HepG2 (cell line): ENCODE measurements around the gene CEP78. TPM values are rescaled to one million over a fixed set of nuclear protein-coding genes. Genes with fewer than 3 reads are reported as not detected.

Source experiments
- ATAC-seq: fragments of 200-7000 bp; cut with Tn5 transposase; 3 replicates; pipeline ENCODE4 v1.9.1; 2020; ENCODE audit warnings: mild to moderate bottlenecking, moderate library complexity
- BruUV-seq: library from RNA; stranded (reverse); fragments of 400-500 nt; replicated peaks from 2 replicates; lab custom pipeline; 2021; lab: Mats Ljungman, UMichigan
- CTCF ChIA-PET: fragments of 300-600 bp; formaldehyde crosslinking; extraction: SDS; loops from one replicate; lab custom pipeline; 2021; ENCODE audit warnings: low total read pairs, inconsistent platforms, low intra/inter-chr PET ratio; lab: Yijun Ruan, JAX
- POLR2A ChIA-PET: fragments of 350-600 bp; sonication (Branson Sonifier 250); formaldehyde crosslinking; loops from one replicate; lab custom pipeline; 2020; ENCODE audit warnings: antibody characterized with exemption, inconsistent platforms; lab: Yijun Ruan, JAX
- DNase-seq: peaks from one replicate; pipeline ENCODE4 v3.0.0-alpha.2; 2015; ENCODE audit warnings: low spot score
- FAIRE-seq: peaks from 3 replicates; lab custom pipeline; 2011; peaks lifted over from hg19 to GRCh38; lab: Jason Lieb, UNC
- H2AFZ ChIP-seq: one replicate; pipeline ENCODE4 v1.6.1; 2011; ENCODE audit warnings: low read length, inconsistent platforms
- H3K27ac ChIP-seq: fragments of 300-600 bp; 3 replicates; pipeline ENCODE4 v1.8.0; 2011; ENCODE audit warnings: mixed run types, mild to moderate bottlenecking, mixed read lengths, low read length, inconsistent platforms; ENCODE audit not compliant: insufficient read depth; ENCODE audit errors: extremely low read length
- H3K27me3 ChIP-seq, 2 experiments: fragments of 200-600 bp in 1 of 2; 2 replicates in 1 of 2; 3 replicates in 1 of 2; pipeline versions ENCODE4 v1.6.0 to v1.8.0; 2011; ENCODE audit warnings: low read length in 2 of 2, mild to moderate bottlenecking in 2 of 2, moderate library complexity in 2 of 2, inconsistent platforms in 1 of 2; ENCODE audit not compliant: insufficient read depth in 2 of 2, control insufficient read depth in 1 of 2
- H3K36me3 ChIP-seq, 2 experiments: fragments of 200-600 bp in 1 of 2; replicated peaks in 1 of 2; 2 replicates in 1 of 2; 3 replicates in 1 of 2; pipeline versions ENCODE4 v1.5.1 to v1.8.0; 2011; ENCODE audit warnings: low read length in 2 of 2, inconsistent platforms in 1 of 2; ENCODE audit not compliant: insufficient read depth in 2 of 2, control insufficient read depth in 1 of 2
- H3K4me1 ChIP-seq: 2 replicates; pipeline ENCODE4 v1.5.1; 2012; ENCODE audit warnings: low read length, inconsistent platforms; ENCODE audit not compliant: insufficient read depth
- H3K4me2 ChIP-seq: 2 replicates; pipeline ENCODE4 v1.6.0; 2011; ENCODE audit warnings: low read depth, low read length, inconsistent platforms
- H3K4me3 ChIP-seq, 3 experiments: fragments of 200-600 bp in 1 of 3; sonication (generic), shearing (Covaris generic) in 1 of 3; replicated peaks in 1 of 3; 2 replicates each; pipeline ENCODE4 v1.5.1; 2011 to 2016; ENCODE audit warnings: low read length in 3 of 3, inconsistent platforms in 2 of 3, low read depth in 2 of 3, mild to moderate bottlenecking in 2 of 3, control low read depth in 1 of 3, mixed read lengths in 1 of 3; ENCODE audit not compliant: insufficient read depth in 1 of 3
- H3K79me2 ChIP-seq: one replicate; pipeline ENCODE4 v1.6.1; 2011; ENCODE audit warnings: low read length, inconsistent platforms; ENCODE audit not compliant: insufficient read depth
- H3K9ac ChIP-seq: 2 replicates; pipeline ENCODE4 v1.6.0; 2011; ENCODE audit warnings: mild to moderate bottlenecking, low read depth, low read length, inconsistent platforms; ENCODE audit not compliant: insufficient read depth
- H3K9me3 ChIP-seq: 2 replicates; pipeline ENCODE4 v1.5.1; 2012; ENCODE audit warnings: mild to moderate bottlenecking, low read length
- H4K20me1 ChIP-seq: 2 replicates; pipeline ENCODE4 v1.6.0; 2011; ENCODE audit warnings: inconsistent platforms, mild to moderate bottlenecking, low read length, moderate library complexity; ENCODE audit not compliant: insufficient read depth
- EHMT2 ChIP-seq: fragments of 200-600 bp; sonication (generic); IDR thresholded peaks from 2 replicates; pipeline ENCODE4 v1.7.0; 2017; ENCODE audit warnings: antibody characterized with exemption, low read depth, low read length, borderline replicate concordance
- FOSL2 ChIP-seq: sonication (generic); formaldehyde crosslinking; IDR thresholded peaks from 2 replicates; pipeline ENCODE4 v1.4.0; 2020; ENCODE audit warnings: missing genetic modification reagents
- GABPB1 ChIP-seq: IDR thresholded peaks from 2 replicates; pipeline ENCODE4 v1.6.1; 2016; ENCODE audit warnings: mild to moderate bottlenecking, missing genetic modification reagents, moderate library complexity, missing compliant biosample characterization
- HOXA3 ChIP-seq: sonication (generic); formaldehyde crosslinking; IDR thresholded peaks from 2 replicates; pipeline ENCODE4 v1.5.0; 2020; ENCODE audit warnings: missing genetic modification reagents
- KAT2B ChIP-seq: fragments of 150-350 bp; IDR thresholded peaks from 2 replicates; pipeline ENCODE4 v1.6.1; 2014; ENCODE audit warnings: low read depth, low read length, borderline replicate concordance
- PLRG1 ChIP-seq: fragments of 450-650 bp; conservative IDR thresholded peaks from 2 replicates; pipeline ENCODE4 v1.6.1; 2016
- POLR2AphosphoS5 ChIP-seq: IDR thresholded peaks from 2 replicates; pipeline ENCODE4 v1.6.1; 2012; ENCODE audit warnings: low read depth, low read length
- SAP130 ChIP-seq: IDR thresholded peaks from 2 replicates; pipeline ENCODE4 v1.6.1; 2016; ENCODE audit warnings: low read depth
- TEAD3 ChIP-seq: optimal IDR thresholded peaks from 2 replicates; pipeline ENCODE3; 2016; ENCODE audit warnings: borderline replicate concordance
- ZNF501 ChIP-seq: sonication (generic); formaldehyde crosslinking; IDR thresholded peaks from 2 replicates; pipeline ENCODE4 v1.5.1; 2020; ENCODE audit warnings: mild to moderate bottlenecking, moderate library complexity, missing genetic modification reagents
- ZNF572 ChIP-seq: sonication (generic); formaldehyde crosslinking; IDR thresholded peaks from 2 replicates; pipeline ENCODE4 v1.5.1; 2020; ENCODE audit warnings: mild to moderate bottlenecking, missing genetic modification reagents
- ZNF772 ChIP-seq: sonication (generic); formaldehyde crosslinking; IDR thresholded peaks from 2 replicates; pipeline ENCODE4 v1.5.0; 2020; ENCODE audit warnings: mild to moderate bottlenecking, missing genetic modification reagents
- WGBS: methylation state at CpG from one replicate; pipeline ENCODE4 v1.1.6; 2017; ENCODE audit warnings: low lambda C conversion rate; 5-methylcytosine and 5-hydroxymethylcytosine counted together
- in situ Hi-C: cut with HindIII; loops from 2 replicates; pipeline ENCODE4 v1.10.0; 2017; ENCODE audit warnings: low pct_unique_long_range_greater_than_20kb; ENCODE audit not compliant: extremely low pct_ligation_motif_present
- intact Hi-C: fragments of 100-400 bp; cut with micrococcal nuclease; formaldehyde crosslinking; loops from one replicate; pipeline ENCODE4 v1.10.0; 2022; ENCODE audit not compliant: unreplicated experiment
- polyA plus RNA-seq, 8 experiments: library from polyadenylated mRNA; depleted of rRNA in 3 of 8; stranded (reverse) in 7 of 8; unstranded in 1 of 8; fragments of >200 nt; fragmentation: Illumina TruSeq in 4 of 8; extraction: Trizol in 4 of 8; gene quantifications; 2 replicates each; pipeline versions ENCODE4 v1.2.1 to v1.2.3, GENCODE V29; 2011 to 2016; ENCODE audit warnings: low read depth in 4 of 8, missing spikeins in 1 of 8, mixed read lengths in 1 of 8; ENCODE audit not compliant: insufficient read depth in 1 of 8
- total RNA-seq, 5 experiments: library from RNA; depleted of rRNA; stranded (reverse); fragments of >200 nt; fragmentation: Illumina TruSeq; extraction: Trizol; gene quantifications; 2 replicates each; pipeline ENCODE4 v1.2.3, GENCODE V29; 2016; ENCODE audit warnings: low read depth in 1 of 5
- TF ChIP-seq, protein P1 (sequence below), 2 experiments: sonication (generic) in 1 of 2; formaldehyde crosslinking in 1 of 2; IDR thresholded peaks; 2 replicates each; pipeline versions ENCODE4 v1.5.1 to v1.6.1; 2011 to 2020; ENCODE audit warnings: borderline replicate concordance in 1 of 2, low read depth in 1 of 2, low read length in 1 of 2, mild to moderate bottlenecking in 1 of 2, missing genetic modification reagents in 1 of 2, moderate library complexity in 1 of 2
- TF ChIP-seq, protein P2 (sequence below): sonication (generic); formaldehyde crosslinking; IDR thresholded peaks from 2 replicates; pipeline ENCODE4 v1.8.1; 2023; ENCODE audit warnings: missing genetic modification reagents, inconsistent platforms, borderline replicate concordance
- TF ChIP-seq, protein P3 (sequence below): sonication (generic); formaldehyde crosslinking; IDR thresholded peaks from 2 replicates; pipeline ENCODE4 v1.4.0; 2020; ENCODE audit warnings: low read depth, mild to moderate bottlenecking, missing genetic modification reagents
- TF ChIP-seq, protein P4 (sequence below): sonication (generic); formaldehyde crosslinking; IDR thresholded peaks from 2 replicates; pipeline ENCODE4 v1.5.0; 2020; ENCODE audit warnings: missing genetic modification reagents

The CEP78 gene
- total and polyA plus RNA-seq, 2 of the 13 experiments (the other 11 are each of a cell fraction or from before 2014, with no cell fraction given) = 5.1 to 30.8 TPM

DNA sequence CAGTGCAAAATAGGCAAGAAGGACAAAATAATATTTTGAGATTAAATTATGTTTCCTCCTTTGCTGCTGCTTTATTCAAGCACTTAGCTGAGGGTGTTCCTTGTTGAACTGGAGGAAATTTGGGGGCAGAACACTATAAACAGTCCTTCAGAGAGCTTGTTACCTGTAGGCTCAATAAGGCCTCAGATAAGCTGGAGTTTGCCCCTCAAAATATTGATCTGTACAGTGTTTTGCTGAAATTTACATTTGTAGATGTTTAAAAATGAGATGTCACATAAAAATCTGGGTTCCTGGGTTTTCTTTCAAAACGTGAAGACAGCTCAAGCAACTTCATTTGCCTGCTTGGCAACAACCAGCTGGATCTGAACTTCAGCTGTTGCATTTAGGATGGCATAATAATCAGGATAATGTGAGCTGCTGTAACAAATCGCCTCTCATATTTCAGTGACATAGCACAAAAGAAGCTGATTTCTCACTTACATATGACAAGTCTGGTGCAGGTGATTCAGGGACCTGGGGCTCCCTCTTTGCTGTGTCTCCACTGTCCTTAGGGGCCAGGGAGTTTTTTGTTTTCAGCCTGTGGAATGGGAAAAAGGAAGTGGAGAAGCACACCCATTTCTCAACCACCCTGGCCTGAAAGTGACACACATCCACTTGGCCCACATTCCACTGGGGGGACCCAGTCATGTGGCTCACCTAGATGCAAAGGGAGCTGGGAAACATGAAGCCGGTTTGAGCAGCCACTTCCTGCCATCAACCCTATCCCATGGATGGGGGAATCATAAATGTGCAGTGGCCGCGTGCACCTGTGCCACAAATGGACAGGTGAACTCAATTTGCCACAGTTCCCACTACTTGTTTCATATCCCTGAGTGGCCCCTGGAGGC is 58.7 kb downstream of the CEP78 start:
- H3K36me3 ChIP-seq = no peaks in the 10 kb centered on the region
- H2AFZ ChIP-seq = no peak overlapping the region
- peak overlapping the region; percentile 97 for H3K4me2 ChIP-seq
- intact Hi-C loops (loop anchor here (2.0 to 10.0 kb wide), 2 partner anchors 16 to 260 kb away; partner anchors contain the start of gene GNAQ), in situ Hi-C loops (no loop called here)
- peak overlapping the region; percentile 97 for H3K27ac ChIP-seq
- no peak for ATAC-seq
- 52% methylated on average over 5 of the region's 5 CpGs for WGBS
- ChIA-PET CTCF (no interaction called here), POLR2A (interaction anchor here (1.0 to 6.7 kb wide), 5 partner anchors 9 to 58 kb away, joined by 3 to 114 read pairs (median 76); partner anchors contain the start of gene CEP78)
- peaks cover 73% of the 10 kb centered on the region for H3K4me1 ChIP-seq
- H3K27me3 ChIP-seq = no peaks in the 10 kb centered on the region; a peak in 2 of 5 replicates
- no peak for FAIRE-seq
- DNase-seq = no peak
- no TSS peak for BruUV-seq
- H4K20me1 ChIP-seq = peaks cover 14% of the 10 kb centered on the region
- H3K9me3 ChIP-seq = no peaks in the 10 kb centered on the region
- peak overlapping the region in 1 of 3 experiments; percentile 95; a peak in 1 of 6 replicates for H3K4me3 ChIP-seq
- H3K9ac ChIP-seq = peak overlapping the region; percentile 98; the same call in 1 of the 2 replicates
- peaks cover 26% of the 10 kb centered on the region for H3K79me2 ChIP-seq
- TF ChIP-seq, protein P1, sequence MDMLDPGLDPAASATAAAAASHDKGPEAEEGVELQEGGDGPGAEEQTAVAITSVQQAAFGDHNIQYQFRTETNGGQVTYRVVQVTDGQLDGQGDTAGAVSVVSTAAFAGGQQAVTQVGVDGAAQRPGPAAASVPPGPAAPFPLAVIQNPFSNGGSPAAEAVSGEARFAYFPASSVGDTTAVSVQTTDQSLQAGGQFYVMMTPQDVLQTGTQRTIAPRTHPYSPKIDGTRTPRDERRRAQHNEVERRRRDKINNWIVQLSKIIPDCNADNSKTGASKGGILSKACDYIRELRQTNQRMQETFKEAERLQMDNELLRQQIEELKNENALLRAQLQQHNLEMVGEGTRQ (IDR thresholded peaks at IDR 0.05; ENCODE audit: low read depth, low read length) = no peak
- TF ChIP-seq, protein P1 (CRISPR knock-in tag; IDR thresholded peaks at IDR 0.05; ENCODE audit: borderline replicate concordance) = peak; percentile 47; the same call in 1 of the 2 replicates
- TF ChIP-seq HOXA3 = peak; percentile 32; the same call in 1 of the 2 replicates
- no peak for TF ChIP-seq ZNF572 (CRISPR knock-in tag)
- peak; percentile 32; the same call in 1 of the 2 replicates for TF ChIP-seq FOSL2 (CRISPR knock-in tag)
- TF ChIP-seq SAP130 (CRISPR knock-in tag) = no peak
- TF ChIP-seq, protein P2, sequence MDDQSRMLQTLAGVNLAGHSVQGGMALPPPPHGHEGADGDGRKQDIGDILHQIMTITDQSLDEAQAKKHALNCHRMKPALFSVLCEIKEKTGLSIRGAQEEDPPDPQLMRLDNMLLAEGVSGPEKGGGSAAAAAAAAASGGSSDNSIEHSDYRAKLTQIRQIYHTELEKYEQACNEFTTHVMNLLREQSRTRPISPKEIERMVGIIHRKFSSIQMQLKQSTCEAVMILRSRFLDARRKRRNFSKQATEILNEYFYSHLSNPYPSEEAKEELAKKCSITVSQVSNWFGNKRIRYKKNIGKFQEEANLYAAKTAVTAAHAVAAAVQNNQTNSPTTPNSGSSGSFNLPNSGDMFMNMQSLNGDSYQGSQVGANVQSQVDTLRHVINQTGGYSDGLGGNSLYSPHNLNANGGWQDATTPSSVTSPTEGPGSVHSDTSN (CRISPR knock-in tag) = no peak
- TF ChIP-seq POLR2AphosphoS5 = no peak
- peak; percentile 55 for TF ChIP-seq TEAD3 (CRISPR knock-in tag)
- TF ChIP-seq, protein P3, sequence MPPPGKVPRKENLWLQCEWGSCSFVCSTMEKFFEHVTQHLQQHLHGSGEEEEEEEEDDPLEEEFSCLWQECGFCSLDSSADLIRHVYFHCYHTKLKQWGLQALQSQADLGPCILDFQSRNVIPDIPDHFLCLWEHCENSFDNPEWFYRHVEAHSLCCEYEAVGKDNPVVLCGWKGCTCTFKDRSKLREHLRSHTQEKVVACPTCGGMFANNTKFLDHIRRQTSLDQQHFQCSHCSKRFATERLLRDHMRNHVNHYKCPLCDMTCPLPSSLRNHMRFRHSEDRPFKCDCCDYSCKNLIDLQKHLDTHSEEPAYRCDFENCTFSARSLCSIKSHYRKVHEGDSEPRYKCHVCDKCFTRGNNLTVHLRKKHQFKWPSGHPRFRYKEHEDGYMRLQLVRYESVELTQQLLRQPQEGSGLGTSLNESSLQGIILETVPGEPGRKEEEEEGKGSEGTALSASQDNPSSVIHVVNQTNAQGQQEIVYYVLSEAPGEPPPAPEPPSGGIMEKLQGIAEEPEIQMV (CRISPR knock-in tag) = no peak
- no peak for TF ChIP-seq PLRG1
- 0 out of 2 replicates have a peak, but pooled peaks have one; percentile 24 for TF ChIP-seq ZNF501 (CRISPR knock-in tag)
- 0 out of 2 replicates have a peak, but pooled peaks have one; percentile 10 for TF ChIP-seq KAT2B
- TF ChIP-seq EHMT2 = no peak
- TF ChIP-seq, protein P4, sequence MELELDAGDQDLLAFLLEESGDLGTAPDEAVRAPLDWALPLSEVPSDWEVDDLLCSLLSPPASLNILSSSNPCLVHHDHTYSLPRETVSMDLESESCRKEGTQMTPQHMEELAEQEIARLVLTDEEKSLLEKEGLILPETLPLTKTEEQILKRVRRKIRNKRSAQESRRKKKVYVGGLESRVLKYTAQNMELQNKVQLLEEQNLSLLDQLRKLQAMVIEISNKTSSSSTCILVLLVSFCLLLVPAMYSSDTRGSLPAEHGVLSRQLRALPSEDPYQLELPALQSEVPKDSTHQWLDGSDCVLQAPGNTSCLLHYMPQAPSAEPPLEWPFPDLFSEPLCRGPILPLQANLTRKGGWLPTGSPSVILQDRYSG (CRISPR knock-in tag) = no peak
- TF ChIP-seq ZNF772 (CRISPR knock-in tag) = no peak
- peak; percentile 23; the same call in 1 of the 2 replicates for TF ChIP-seq GABPB1 (CRISPR knock-in tag)
